ENCODE data around the gene MCF2L2. TPM values are rescaled to one million over a fixed set of nuclear protein-coding genes. Genes with fewer than 3 reads are reported as not detected.

The MCF2L2 gene
- total RNA-seq, 4 donors from 2014 or later, result 0.13 to 0.49 (median 0.22) TPM; not detected in 1

DNA sequence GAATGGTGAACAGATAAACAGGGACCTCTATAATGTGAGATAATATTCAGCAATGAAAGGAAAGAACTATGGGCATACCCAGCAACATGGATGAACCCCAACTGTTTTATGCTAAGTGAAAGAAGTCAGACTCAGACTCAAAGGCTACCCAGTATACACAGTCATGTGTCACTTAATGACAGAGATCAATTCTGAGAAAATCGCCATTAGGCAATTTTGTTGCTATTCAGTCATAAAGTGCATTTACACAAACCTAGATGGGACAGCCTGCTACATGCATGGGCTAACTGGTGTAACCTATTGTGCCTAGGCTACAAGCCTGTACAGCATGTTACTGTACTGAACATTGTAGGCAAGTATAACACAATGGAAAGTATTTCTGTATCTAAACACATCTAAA lies 98.9 kb downstream of the MCF2L2 start:
- 89 to 92% methylated on average over 1 of the region's 1 CpG for WGBS, 2 donors
- Histone ChIP-seq H3K9me3 (no peaks in the 10 kb centered on the region), H3K36me3 (no peaks in the 10 kb centered on the region), H3K4me1 (no peaks in the 10 kb centered on the region), H3K27me3 (no peaks in the 10 kb centered on the region), H3K27ac (no peak overlapping the region), H3K4me3 (replicated peaks in 1 of 3) (no peak overlapping the region)
- TF ChIP-seq, protein P1, sequence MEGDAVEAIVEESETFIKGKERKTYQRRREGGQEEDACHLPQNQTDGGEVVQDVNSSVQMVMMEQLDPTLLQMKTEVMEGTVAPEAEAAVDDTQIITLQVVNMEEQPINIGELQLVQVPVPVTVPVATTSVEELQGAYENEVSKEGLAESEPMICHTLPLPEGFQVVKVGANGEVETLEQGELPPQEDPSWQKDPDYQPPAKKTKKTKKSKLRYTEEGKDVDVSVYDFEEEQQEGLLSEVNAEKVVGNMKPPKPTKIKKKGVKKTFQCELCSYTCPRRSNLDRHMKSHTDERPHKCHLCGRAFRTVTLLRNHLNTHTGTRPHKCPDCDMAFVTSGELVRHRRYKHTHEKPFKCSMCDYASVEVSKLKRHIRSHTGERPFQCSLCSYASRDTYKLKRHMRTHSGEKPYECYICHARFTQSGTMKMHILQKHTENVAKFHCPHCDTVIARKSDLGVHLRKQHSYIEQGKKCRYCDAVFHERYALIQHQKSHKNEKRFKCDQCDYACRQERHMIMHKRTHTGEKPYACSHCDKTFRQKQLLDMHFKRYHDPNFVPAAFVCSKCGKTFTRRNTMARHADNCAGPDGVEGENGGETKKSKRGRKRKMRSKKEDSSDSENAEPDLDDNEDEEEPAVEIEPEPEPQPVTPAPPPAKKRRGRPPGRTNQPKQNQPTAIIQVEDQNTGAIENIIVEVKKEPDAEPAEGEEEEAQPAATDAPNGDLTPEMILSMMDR (IDR thresholded peaks at IDR 0.05), result no peak
- TF ChIP-seq POLR2A (IDR thresholded peaks at IDR 0.05), result no peak
- intact Hi-C loops (cut with DNase I), result no loop called here
- DNase-seq, result no peak

DNA sequence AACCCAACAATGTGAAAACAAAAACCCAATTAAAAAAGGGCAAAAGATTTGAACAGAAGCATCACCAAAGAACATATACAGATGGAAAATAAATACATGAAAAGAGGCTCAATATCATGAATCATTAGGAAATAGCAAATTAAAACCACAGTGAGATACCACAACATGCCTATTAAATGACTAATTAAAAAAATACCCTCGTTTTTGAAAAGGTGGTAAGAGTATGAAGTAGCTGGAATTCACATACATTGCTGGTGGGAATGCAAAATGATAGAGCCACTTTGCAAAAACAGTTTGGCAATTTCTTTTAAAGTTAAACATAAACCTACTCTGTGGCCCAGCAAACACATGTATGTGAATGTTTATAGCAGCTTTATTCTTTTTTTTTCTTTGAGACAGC lies 99.6 kb downstream of the MCF2L2 start:
- no peak for TF ChIP-seq POLR2A (IDR thresholded peaks at IDR 0.05)
- TF ChIP-seq, protein P1 (IDR thresholded peaks at IDR 0.05), result no peak
- Histone ChIP-seq H3K9me3 (no peaks in the 10 kb centered on the region), H3K36me3 (no peaks in the 10 kb centered on the region), H3K27me3 (no peaks in the 10 kb centered on the region), H3K4me1 (no peaks in the 10 kb centered on the region), H3K27ac (no peak overlapping the region), H3K4me3 (replicated peaks in 1 of 3) (no peak overlapping the region)
- 47 to 48% methylated on average over 1 of the region's 1 CpG for WGBS, 2 donors
- intact Hi-C loops (cut with DNase I), result no loop called here
- DNase-seq, result no peak

DNA sequence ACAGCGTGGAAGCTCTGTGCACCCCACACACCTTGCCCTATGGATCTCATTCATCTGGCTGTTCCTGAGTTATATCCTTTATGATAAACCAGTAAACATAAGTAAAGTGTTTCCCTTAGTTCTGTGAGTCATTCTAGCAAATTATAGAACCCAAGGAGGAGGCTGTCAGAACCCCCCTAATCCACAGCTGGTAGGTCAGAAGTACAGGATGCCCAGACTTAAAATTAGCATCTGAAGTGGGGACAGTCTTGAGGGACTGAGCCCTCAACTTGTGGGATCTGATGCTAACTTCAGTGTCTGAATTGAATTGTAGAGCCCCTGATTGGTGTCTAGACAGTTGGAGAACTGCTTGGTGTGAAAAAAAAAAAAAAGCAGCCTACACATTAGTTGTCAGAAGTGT lies 100.3 kb downstream of the MCF2L2 start:
- WGBS, 2 donors, result 78 to 82% methylated on average over 1 of the region's 1 CpG
- no peak overlapping the region for H3K4me3 ChIP-seq (replicated peaks in 1 of 3)
- intact Hi-C loops (cut with DNase I), result no loop called here
- H3K36me3 ChIP-seq, result no peaks in the 10 kb centered on the region
- no peaks in the 10 kb centered on the region for H3K4me1 ChIP-seq
- H3K27ac ChIP-seq, result no peak overlapping the region
- no peaks in the 10 kb centered on the region for H3K9me3 ChIP-seq
- DNase-seq, result no peak
- TF ChIP-seq POLR2A (IDR thresholded peaks at IDR 0.05), result no peak
- TF ChIP-seq, protein P1 (IDR thresholded peaks at IDR 0.05), result no peak
- no peaks in the 10 kb centered on the region for H3K27me3 ChIP-seq

DNA sequence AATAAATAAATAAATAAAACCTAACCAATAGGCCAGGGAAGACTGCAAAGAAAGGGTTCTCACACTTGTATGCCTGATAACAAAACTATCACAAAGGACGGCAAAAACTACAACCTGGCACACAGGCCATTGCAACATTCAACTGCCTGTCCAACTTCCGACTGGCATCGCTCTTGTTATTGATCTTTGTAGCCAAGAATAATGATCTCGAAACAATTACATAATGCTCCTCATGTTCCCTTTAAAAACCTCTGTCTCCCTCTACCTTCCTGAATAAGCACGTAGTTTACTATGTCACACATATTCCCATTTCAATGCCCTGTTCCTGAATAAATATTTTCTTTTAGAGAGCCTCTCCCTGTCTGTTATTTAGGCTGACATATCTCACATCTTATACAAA lies 101.1 kb downstream of the MCF2L2 start:
- no peaks in the 10 kb centered on the region for H3K27me3 ChIP-seq
- intact Hi-C loops (cut with DNase I), result no loop called here
- no peak overlapping the region for H3K4me3 ChIP-seq (replicated peaks in 1 of 3)
- H3K36me3 ChIP-seq, result no peaks in the 10 kb centered on the region
- DNase-seq, result no peak
- H3K4me1 ChIP-seq, result no peaks in the 10 kb centered on the region
- no peaks in the 10 kb centered on the region for H3K9me3 ChIP-seq
- no peak overlapping the region for H3K27ac ChIP-seq
- TF ChIP-seq POLR2A (IDR thresholded peaks at IDR 0.05), result no peak
- TF ChIP-seq, protein P1 (IDR thresholded peaks at IDR 0.05), result no peak
- WGBS, 2 donors, result 78 to 89% methylated on average over 5 of the region's 5 CpGs

DNA sequence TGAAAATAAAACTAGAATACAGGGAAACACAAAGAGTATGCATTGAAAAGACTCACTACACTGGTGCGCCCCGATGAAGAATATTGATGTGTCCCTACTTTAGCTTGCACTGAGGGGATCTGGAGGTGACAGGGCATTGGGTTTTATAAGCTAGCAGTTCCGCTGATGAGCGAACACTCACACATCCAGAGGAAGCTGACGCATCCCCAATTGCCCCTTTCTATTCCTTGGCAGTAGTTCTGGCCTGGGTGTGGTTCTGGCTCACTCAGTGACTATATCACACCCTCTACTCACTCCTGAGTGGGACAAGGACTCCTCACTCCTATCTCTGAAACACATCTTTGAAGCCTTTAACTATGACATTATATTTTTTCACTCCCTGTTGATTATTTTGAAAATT lies 104.3 kb downstream of the MCF2L2 start:
- no peaks in the 10 kb centered on the region for H3K27me3 ChIP-seq
- no peaks in the 10 kb centered on the region for H3K4me1 ChIP-seq
- H3K4me3 ChIP-seq (replicated peaks in 1 of 3), result no peak overlapping the region
- H3K9me3 ChIP-seq, result no peaks in the 10 kb centered on the region
- H3K27ac ChIP-seq, result no peak overlapping the region
- TF ChIP-seq, protein P1 (IDR thresholded peaks at IDR 0.05), result no peak
- no peak for TF ChIP-seq POLR2A (IDR thresholded peaks at IDR 0.05)
- DNase-seq, result no peak
- intact Hi-C loops (cut with DNase I), result no loop called here
- H3K36me3 ChIP-seq, result no peaks in the 10 kb centered on the region
- 94 to 97% methylated on average over 5 of the region's 5 CpGs for WGBS, 2 donors

All from thyroid gland (tissue), 4 donors.